OCI-LY1 (cell line): ENCODE results near the gene ARHGAP1.

Source experiments
- H2AFZ ChIP-seq: fragments of 200-600 bp; sonication (generic), shearing (Covaris generic); 2 replicates; pipeline ENCODE4 v1.6.0; 2014; ENCODE audit warnings: antibody characterized with exemption, mild to moderate bottlenecking, low read length
- H3F3A ChIP-seq: fragments of 200-600 bp; sonication (generic), shearing (Covaris generic); 2 replicates; pipeline ENCODE4 v1.6.0; 2014; ENCODE audit warnings: mild to moderate bottlenecking, antibody characterized with exemption, low read length, moderate library complexity; ENCODE audit not compliant: insufficient read depth
- H3K27ac ChIP-seq: fragments of 200-600 bp; sonication (generic); 2 replicates; pipeline ENCODE4 v1.5.1; 2014; ENCODE audit warnings: low read length, mixed run types, mild to moderate bottlenecking, low read depth; ENCODE audit not compliant: poor library complexity, severe bottlenecking
- H3K27me3 ChIP-seq: fragments of 200-600 bp; sonication (generic); 2 replicates; pipeline ENCODE4 v1.6.0; 2014; ENCODE audit warnings: antibody characterized with exemption, mild to moderate bottlenecking, low read length, moderate library complexity; ENCODE audit not compliant: insufficient read depth
- H3K36me3 ChIP-seq: fragments of 200-600 bp; sonication (generic); 2 replicates; pipeline ENCODE4 v1.6.1; 2014; ENCODE audit warnings: mild to moderate bottlenecking, antibody characterized with exemption, low read length, moderate library complexity, mixed read lengths; ENCODE audit not compliant: insufficient read depth
- H3K4me1 ChIP-seq: fragments of 200-600 bp; sonication (generic); 2 replicates; pipeline ENCODE4 v1.5.1; 2014; ENCODE audit warnings: mild to moderate bottlenecking, low read length, moderate library complexity; ENCODE audit not compliant: insufficient read depth, severe bottlenecking
- H3K4me2 ChIP-seq: fragments of 200-600 bp; sonication (generic), shearing (Covaris generic); 2 replicates; pipeline ENCODE4 v1.6.1; 2014; ENCODE audit warnings: low read length
- H3K4me3 ChIP-seq: fragments of 200-600 bp; sonication (generic); 2 replicates; pipeline ENCODE4 v1.5.1; 2014; ENCODE audit warnings: low read length, low read depth, mild to moderate bottlenecking, mixed read lengths; ENCODE audit not compliant: poor library complexity, severe bottlenecking
- H3K79me2 ChIP-seq: fragments of 200-600 bp; shearing (Covaris generic); 2 replicates; pipeline ENCODE4 v1.6.1; 2016; ENCODE audit warnings: mixed run types, low read length, mixed read lengths; ENCODE audit not compliant: insufficient read depth
- H3K9ac ChIP-seq: fragments of 200-600 bp; sonication (generic), shearing (Covaris generic); 2 replicates; pipeline ENCODE4 v1.6.1; 2014; ENCODE audit warnings: mild to moderate bottlenecking, low read length, mixed read lengths
- H3K9me2 ChIP-seq: fragments of 200-600 bp; sonication (generic), shearing (Covaris generic); 2 replicates; pipeline ENCODE4 v1.6.1; 2014; ENCODE audit warnings: low read depth, mild to moderate bottlenecking, low read length, mixed read lengths
- H3K9me3 ChIP-seq: fragments of 200-600 bp; shearing (Covaris generic); 2 replicates; pipeline ENCODE4 v1.6.1; 2014; ENCODE audit warnings: low read length, mixed read lengths
- H4K20me1 ChIP-seq: fragments of 200-600 bp; sonication (generic), shearing (Covaris generic); 2 replicates; pipeline ENCODE4 v1.6.0; 2016; ENCODE audit warnings: mild to moderate bottlenecking, low read length; ENCODE audit not compliant: insufficient read depth
- EZH2 ChIP-seq: fragments of 200-600 bp; sonication (generic), shearing (Covaris generic); IDR thresholded peaks from 2 replicates; pipeline ENCODE4 v1.8.0; 2017; ENCODE audit warnings: borderline replicate concordance, mixed run types, mild to moderate bottlenecking, antibody characterized with exemption, low read length, moderate library complexity, mixed read lengths
- TF ChIP-seq, protein P1 (sequence below): fragments of 200-600 bp; sonication (generic), shearing (Covaris generic); IDR thresholded peaks from 2 replicates; pipeline ENCODE4 v1.5.1; 2017; ENCODE audit warnings: mild to moderate bottlenecking, antibody characterized with exemption, low read length, moderate library complexity, mixed read lengths

The ARHGAP1 gene

DNA sequence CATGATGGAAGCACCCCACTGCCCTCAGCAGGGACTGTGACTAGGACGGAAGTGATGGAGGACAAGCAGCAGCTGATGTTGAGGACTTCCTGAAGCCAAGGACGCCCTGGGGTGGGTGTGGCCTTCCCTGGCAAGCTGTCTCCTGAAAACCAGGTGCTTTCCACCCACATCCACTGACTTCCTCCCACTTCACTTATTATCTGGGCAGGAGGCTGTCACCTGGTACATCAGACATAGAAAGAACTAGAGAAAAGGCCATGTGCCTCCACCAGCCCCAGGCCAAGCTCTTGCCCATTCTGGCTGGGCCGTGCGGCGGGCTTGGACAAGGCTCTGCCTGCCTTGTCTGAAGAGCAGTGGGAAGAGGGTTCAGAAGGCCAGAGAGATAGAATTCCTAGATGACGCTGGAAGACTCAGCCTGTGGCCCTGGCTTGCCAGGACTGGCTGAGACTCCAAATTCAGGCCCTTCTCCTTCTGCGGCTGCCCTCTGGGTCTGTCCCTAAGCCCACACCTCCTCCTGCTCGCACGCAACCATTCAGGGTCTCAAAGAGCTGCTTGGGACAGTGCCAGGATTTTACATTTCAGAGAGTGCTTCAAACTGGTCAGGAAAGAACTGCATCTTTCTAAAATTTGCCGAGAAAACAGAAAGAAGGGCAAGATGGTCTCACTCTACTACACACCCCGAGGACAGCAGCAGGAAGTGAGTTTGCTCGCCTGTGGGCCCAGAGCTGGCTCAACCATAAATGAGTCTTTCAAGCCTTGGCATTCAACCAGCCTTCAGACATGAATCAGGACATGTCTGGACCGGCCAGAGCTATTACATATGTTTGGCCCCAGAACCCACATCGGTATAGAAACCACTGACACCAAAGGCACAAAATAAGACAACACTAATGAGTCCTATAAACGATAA lies 13.3 kb downstream of the ARHGAP1 start:
- H3K9me3 ChIP-seq = no peaks in the 10 kb centered on the region
- H3F3A ChIP-seq = no peaks in the 10 kb centered on the region
- H3K4me2 ChIP-seq = no peak overlapping the region
- H3K79me2 ChIP-seq = no peaks in the 10 kb centered on the region
- no peak overlapping the region for H3K9ac ChIP-seq
- H3K4me3 ChIP-seq = no peak overlapping the region
- H3K27ac ChIP-seq = no peak overlapping the region
- H3K9me2 ChIP-seq = no peaks in the 10 kb centered on the region
- no peaks in the 10 kb centered on the region for H4K20me1 ChIP-seq
- no peak for TF ChIP-seq EZH2
- TF ChIP-seq, protein P1, sequence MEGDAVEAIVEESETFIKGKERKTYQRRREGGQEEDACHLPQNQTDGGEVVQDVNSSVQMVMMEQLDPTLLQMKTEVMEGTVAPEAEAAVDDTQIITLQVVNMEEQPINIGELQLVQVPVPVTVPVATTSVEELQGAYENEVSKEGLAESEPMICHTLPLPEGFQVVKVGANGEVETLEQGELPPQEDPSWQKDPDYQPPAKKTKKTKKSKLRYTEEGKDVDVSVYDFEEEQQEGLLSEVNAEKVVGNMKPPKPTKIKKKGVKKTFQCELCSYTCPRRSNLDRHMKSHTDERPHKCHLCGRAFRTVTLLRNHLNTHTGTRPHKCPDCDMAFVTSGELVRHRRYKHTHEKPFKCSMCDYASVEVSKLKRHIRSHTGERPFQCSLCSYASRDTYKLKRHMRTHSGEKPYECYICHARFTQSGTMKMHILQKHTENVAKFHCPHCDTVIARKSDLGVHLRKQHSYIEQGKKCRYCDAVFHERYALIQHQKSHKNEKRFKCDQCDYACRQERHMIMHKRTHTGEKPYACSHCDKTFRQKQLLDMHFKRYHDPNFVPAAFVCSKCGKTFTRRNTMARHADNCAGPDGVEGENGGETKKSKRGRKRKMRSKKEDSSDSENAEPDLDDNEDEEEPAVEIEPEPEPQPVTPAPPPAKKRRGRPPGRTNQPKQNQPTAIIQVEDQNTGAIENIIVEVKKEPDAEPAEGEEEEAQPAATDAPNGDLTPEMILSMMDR = no peak
- H3K27me3 ChIP-seq = no peaks in the 10 kb centered on the region
- H3K36me3 ChIP-seq = peaks cover 26% of the 10 kb centered on the region; the same call in 1 of the 2 replicates
- no peak overlapping the region for H2AFZ ChIP-seq
- no peaks in the 10 kb centered on the region for H3K4me1 ChIP-seq

DNA sequence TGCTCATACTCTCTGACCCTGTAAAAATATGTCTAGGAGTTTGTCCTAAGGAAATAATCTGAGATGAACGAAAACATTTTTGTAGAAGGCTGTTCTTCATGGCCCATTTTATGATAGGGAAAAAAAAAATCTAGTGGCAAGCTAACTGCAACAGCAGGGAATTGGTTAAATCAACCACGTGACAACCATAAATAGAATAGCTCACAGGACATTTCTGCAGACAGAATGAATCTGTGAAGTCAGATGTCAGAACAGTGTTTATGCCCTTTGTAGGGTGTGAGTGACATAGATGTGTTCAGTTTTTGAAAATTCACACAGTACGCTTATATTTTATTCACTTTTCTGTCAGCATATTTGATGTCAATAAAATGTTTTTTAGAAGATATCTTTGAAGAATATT lies 16.1 kb downstream of the ARHGAP1 start:
- H3K4me1 ChIP-seq = no peaks in the 10 kb centered on the region
- no peaks in the 10 kb centered on the region for H3K27me3 ChIP-seq
- H2AFZ ChIP-seq = no peak overlapping the region
- no peaks in the 10 kb centered on the region for H3K9me3 ChIP-seq
- no peak overlapping the region for H3K4me3 ChIP-seq
- H3K9ac ChIP-seq = no peak overlapping the region
- H3F3A ChIP-seq = no peaks in the 10 kb centered on the region
- H4K20me1 ChIP-seq = no peaks in the 10 kb centered on the region
- no peak overlapping the region for H3K4me2 ChIP-seq
- H3K9me2 ChIP-seq = no peaks in the 10 kb centered on the region
- no peak overlapping the region for H3K27ac ChIP-seq
- no peak for TF ChIP-seq EZH2
- H3K79me2 ChIP-seq = no peaks in the 10 kb centered on the region
- peaks cover 41% of the 10 kb centered on the region; the same call in 1 of the 2 replicates for H3K36me3 ChIP-seq

DNA sequence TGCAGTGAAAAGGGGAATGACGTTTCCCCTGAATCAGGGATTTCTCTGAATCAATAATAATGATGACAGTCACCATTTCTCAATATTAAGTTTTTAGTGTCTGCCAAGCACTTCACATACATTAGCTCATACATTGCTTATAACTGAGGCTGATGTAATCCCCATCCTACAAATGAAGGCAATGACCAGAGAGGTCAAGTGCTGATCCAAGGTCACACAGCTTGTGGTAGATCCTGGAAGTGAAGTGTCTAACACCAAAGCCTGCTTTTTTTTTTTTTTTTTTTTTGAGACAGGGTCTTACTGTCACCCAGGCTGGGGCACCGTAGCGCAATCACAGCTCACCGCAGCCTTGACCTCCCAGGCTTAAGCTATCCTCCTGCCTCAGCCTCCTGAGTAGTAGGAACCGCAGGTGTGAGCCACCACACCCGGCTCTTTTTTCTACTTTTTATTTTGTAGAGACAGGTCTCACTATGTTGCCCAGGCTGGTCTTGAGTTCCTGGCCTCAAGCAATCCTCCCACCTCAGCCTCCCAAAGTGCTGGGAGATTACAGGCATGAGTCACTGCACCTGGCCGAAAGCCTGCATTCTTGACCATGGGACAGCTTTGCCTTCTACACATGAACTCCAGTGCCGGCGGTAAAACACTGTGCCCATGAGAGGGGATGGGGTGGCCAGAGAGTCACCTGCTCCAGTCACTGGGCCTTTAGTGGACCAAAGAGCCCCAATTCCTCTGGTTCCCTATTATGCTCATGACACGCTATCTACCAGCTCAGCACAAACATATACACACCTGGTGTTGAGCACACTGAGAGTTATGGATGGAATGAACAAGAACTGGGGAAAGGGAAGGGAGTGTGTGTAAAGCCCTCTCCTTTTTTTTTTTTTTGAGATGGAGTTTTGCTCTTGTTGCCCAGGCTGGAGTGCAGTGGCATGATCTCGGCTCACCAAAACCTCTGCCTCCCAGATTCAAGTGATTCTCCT lies 17.4 kb downstream of the ARHGAP1 start:
- Histone ChIP-seq H4K20me1 (no peaks in the 10 kb centered on the region), H2AFZ (no peak overlapping the region), H3K4me3 (no peak overlapping the region), H3K79me2 (no peaks in the 10 kb centered on the region), H3K9me2 (no peaks in the 10 kb centered on the region), H3K27me3 (no peaks in the 10 kb centered on the region), H3K4me1 (no peaks in the 10 kb centered on the region), H3K4me2 (no peak overlapping the region), H3F3A (no peaks in the 10 kb centered on the region), H3K27ac (no peak overlapping the region), H3K36me3 (peaks cover 52% of the 10 kb centered on the region; the same call in 1 of the 2 replicates), H3K9ac (no peak overlapping the region), H3K9me3 (no peaks in the 10 kb centered on the region)
- no peak for TF ChIP-seq EZH2
- TF ChIP-seq, protein P1 = no peak
